ENCODE results near the gene PAQR8. TPM values are rescaled to one million over a fixed set of nuclear protein-coding genes. Genes with fewer than 3 reads are reported as not detected.

Gene PAQR8
- total RNA-seq, 1 donor from 2014 or later, result 6.8 TPM

DNA sequence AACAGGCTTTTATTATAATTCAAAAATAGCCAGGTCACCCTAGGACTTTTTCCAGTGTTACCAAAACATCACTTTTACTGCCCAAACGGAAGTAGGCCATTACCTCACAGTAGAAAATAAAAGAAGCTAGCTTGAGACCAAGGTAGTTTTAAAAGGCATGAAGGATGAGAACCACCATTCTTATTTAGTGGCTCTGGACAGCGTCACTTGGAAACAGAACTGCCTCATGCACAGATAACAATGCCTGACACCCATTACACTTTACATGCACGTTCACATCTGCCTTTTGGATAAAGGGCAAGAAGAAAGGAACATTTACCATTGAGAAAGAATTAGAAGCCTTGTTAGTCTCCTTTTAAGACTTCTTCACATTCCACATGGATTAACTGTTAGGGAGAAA, 1.9 kb upstream of the PAQR8 start:
- ChIA-PET CTCF (no interaction called here), POLR2A (interaction anchor here (4.2 kb wide), 1 partner anchor 54 kb away, joined by 32 read pairs; no protein-coding TSS in a partner anchor)
- ATAC-seq (ENCODE audit: low read depth) (no peak), DNase-seq (no peak)
- no peak for TF ChIP-seq CTCF (IDR thresholded peaks at IDR 0.05)
- intact Hi-C loops (cut with micrococcal nuclease), result loop anchor here (5.0 kb wide), 1 partner anchor 637 kb away; the partner anchor contains the start of gene GSTA4
- Mint-ChIP-seq H3K9me3 (no peaks in the 10 kb centered on the region), H3K4me1 (peaks cover 25% of the 10 kb centered on the region), H3K27ac (no peak overlapping the region), H3K27me3 (no peaks in the 10 kb centered on the region), H3K36me3 (ENCODE audit: low read depth) (peaks cover 8% of the 10 kb centered on the region), H3K4me3 (no peak overlapping the region)

DNA sequence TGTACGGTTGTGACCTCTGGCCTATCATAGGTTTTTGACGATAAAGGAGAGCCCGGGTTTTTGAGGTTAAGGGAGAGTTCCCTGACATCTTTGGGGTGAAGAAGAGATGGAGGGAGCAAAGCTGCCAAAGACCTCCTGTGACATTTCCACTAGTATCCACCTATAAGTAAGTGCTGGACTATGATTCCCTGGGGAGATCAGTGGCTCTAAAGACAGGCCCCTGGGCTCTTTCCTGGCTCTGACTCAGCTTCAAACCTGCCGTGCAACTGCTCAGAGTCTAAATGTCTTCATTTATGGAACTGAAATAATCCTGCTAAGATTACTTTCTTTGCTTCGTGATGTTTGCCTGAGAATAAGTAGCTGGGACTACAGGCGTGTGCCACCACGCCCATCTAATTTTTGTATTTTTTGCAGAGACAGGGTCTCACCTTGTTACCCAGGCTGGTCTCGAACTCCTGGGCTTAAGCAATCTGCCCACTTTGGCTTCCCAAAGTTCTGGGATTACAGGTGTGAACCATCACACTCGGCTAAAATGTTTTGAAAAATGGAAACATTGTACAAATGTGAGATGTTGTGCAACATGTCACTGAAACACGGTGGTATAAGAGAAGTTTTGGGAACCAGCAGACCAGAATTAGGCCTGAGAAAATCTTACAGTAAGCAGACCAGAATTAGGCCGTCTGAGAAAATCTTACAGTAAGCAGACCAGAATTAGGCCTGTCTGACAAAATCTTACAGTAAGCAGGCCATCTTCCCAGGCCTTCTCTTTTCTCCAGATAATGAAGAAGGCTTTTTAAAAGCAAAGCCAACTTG, 1.1 kb upstream of the PAQR8 start:
- intact Hi-C loops (cut with micrococcal nuclease), result loop anchor here (1.0 to 5.0 kb wide), 2 partner anchors 9 to 636 kb away; partner anchors contain the start of gene GSTA4
- DNase-seq, result no peak
- ChIA-PET POLR2A (interaction anchor here (2.6 to 4.2 kb wide), 3 partner anchors 54 to 78 kb away, joined by 13 to 32 read pairs (median 29); partner anchors contain the start of gene MCM3), CTCF (no interaction called here)
- H3K4me1 Mint-ChIP-seq, result peaks cover 25% of the 10 kb centered on the region
- ATAC-seq (ENCODE audit: low read depth), result no peak
- TF ChIP-seq CTCF (IDR thresholded peaks at IDR 0.05), result no peak
- H3K36me3 Mint-ChIP-seq (ENCODE audit: low read depth), result peaks cover 8% of the 10 kb centered on the region
- peak overlapping the region; percentile 86 for H3K27ac Mint-ChIP-seq
- H3K27me3 Mint-ChIP-seq, result no peaks in the 10 kb centered on the region
- peak overlapping the region; percentile 83 for H3K4me3 Mint-ChIP-seq
- no peaks in the 10 kb centered on the region for H3K9me3 Mint-ChIP-seq

DNA sequence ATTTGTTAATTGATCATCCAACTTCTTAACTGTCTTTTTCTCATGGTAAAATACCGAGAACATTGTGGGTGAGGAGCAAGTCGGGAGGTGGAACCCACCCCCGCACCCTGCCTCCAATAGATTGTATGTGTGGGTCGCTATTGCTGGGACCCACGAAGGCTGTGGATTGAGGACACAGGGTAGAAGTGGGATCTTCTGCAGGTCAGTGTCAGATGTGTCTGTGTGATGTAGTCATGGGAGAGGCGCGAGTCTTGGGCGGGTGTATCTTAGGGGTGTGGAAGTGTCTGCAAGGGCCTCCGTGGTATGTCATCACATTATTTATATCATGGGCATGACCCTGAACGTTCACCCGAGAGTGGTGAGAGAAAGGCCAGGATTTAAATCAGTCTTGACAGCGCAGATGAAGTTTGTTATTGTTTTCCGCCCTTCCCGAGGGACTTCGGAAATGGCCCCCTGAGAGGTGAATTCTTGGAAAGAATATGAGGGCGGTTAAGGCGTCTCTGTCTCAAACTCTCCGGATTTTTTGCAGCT, 472 bp upstream of the PAQR8 start:
- TF ChIP-seq CTCF (IDR thresholded peaks at IDR 0.05), result no peak
- no peaks in the 10 kb centered on the region for H3K27me3 Mint-ChIP-seq
- H3K27ac Mint-ChIP-seq, result peak overlapping the region; percentile 86
- CTCF ChIA-PET, result interaction anchor here (0.6 to 3.6 kb wide), 8 partner anchors 10 to 97 kb away, joined by 3 to 57 read pairs (median 6); partner anchors contain the start of gene MCM3
- peaks cover 8% of the 10 kb centered on the region for H3K36me3 Mint-ChIP-seq (ENCODE audit: low read depth)
- DNase-seq (peak; percentile 18), ATAC-seq (ENCODE audit: low read depth) (peak; percentile 35)
- H3K9me3 Mint-ChIP-seq, result no peaks in the 10 kb centered on the region
- intact Hi-C loops (cut with micrococcal nuclease), result loop anchor here (1.0 to 5.0 kb wide), 2 partner anchors 9 to 636 kb away; partner anchors contain the start of gene GSTA4
- H3K4me1 Mint-ChIP-seq, result peaks cover 25% of the 10 kb centered on the region
- POLR2A ChIA-PET, result interaction anchor here (0.7 to 4.2 kb wide), 17 partner anchors 8 to 883 kb away, joined by 3 to 32 read pairs (median 6); partner anchors contain the start of genes MCM3 and TRAM2
- peak overlapping the region; percentile 83 for H3K4me3 Mint-ChIP-seq

GRCh38 chr6:52362443-52363227, 684 bp downstream of the PAQR8 start:
- DNase-seq, result peak; percentile 52
- H3K4me3 Mint-ChIP-seq, result peak overlapping the region; percentile 97
- TF ChIP-seq CTCF (IDR thresholded peaks at IDR 0.05), result no peak
- H3K9me3 Mint-ChIP-seq, result no peaks in the 10 kb centered on the region
- H3K36me3 Mint-ChIP-seq (ENCODE audit: low read depth), result peaks cover 16% of the 10 kb centered on the region
- peak; percentile 35 for ATAC-seq (ENCODE audit: low read depth)
- CTCF ChIA-PET, result interaction anchor here (0.8 to 3.6 kb wide), 10 partner anchors 11 to 98 kb away, joined by 3 to 57 read pairs (median 4); partner anchors contain the start of gene MCM3
- intact Hi-C loops (cut with micrococcal nuclease), result loop anchor here (1.0 to 5.0 kb wide), 9 partner anchors 15 to 635 kb away; partner anchors contain the start of genes EFHC1, GSTA4, MCM3 and TRAM2
- H3K27ac Mint-ChIP-seq, result peak overlapping the region; percentile 84
- POLR2A ChIA-PET, result interaction anchor here (0.6 to 4.2 kb wide), 19 partner anchors 9 to 882 kb away, joined by 3 to 32 read pairs (median 5); partner anchors contain the start of genes MCM3 and TRAM2
- H3K4me1 Mint-ChIP-seq, result peaks cover 25% of the 10 kb centered on the region
- no peaks in the 10 kb centered on the region for H3K27me3 Mint-ChIP-seq

All from activated B cell treated with CpG ODN at 0.5 μM for 24 hours (primary cell).